ENCODE data around the gene PRKCQ.
A peak's percentile ranks its signal among the peaks of the same experiment; 100 is the strongest.
"Not testable (repeated sequence)": the region's sequence is repeated elsewhere in the genome, so short reads cannot be mapped to it uniquely, and the experiment has no call there.

Gene PRKCQ

DNA sequence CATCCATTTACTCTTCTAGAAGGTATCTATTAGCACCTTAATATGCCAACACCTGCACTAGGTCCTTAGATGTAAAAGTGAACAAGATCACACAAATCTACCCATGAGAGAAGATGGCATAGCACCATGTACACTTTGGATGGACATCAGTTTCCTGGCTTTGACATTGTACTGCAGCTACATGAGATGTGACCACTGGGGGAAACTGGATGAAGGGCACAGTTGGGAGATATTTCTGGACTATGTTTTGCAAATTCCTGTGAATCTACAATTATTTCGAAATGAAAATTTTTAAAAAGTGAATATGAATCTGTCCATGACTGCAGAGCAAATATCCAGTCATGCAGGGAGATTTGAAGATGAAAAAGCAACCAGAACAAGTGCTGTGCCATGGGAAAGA lies 124.5 kb downstream of the PRKCQ start:
- no peak for DNase-seq (ENCODE audit: low spot score)

DNA sequence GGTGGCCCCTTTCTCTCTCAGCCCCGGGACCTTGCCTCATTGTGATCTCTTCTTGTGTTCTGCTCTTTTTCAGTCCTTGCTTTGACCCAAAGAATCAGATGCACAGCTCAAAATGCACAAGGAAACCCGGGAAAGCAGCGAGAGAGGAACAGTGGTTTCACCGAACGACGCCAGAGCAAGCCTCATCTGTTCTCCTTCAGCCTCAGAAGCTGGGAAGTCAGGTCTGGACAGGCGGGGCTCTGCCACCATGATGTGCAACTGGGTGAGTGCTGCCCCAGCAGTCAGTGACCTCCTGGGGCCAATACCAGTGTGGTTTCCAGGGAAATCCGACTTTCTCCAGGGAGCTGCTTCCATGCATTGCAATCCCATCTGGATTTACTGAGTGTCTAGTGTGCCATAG lies 133.4 kb downstream of the PRKCQ start:
- no peak for DNase-seq (ENCODE audit: low spot score)

DNA sequence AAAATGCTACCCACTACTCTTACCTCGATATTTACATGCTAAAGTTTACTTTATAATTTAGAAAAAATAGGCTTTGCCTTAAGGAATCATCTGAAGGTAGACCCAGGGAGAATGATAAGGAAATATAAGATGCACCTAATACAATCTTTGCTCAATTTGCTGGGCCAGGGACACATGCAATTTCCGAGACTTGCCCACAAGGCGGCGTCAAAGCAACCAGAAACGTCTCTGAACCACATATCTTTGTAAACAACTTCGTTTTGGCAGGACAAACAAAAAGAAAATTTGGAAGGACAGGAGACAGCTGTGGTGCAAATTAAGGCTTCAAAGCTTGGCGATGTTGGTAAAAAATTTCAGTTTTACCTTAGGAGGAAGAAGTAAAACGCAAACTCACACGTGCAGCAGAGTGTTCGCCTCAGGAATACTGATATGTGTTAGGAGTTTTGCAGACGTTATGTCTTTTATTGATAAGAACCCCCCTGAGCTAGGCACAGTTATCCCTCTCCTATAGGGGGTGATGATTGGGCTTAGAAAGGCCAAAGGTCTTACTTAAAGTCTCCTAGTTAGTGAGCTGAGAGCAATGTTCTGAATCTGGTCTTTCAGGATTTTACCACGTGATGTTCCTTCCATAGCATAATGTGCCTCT lies 134.3 kb downstream of the PRKCQ start:
- peak; percentile 85 for DNase-seq (ENCODE audit: low spot score)

DNA sequence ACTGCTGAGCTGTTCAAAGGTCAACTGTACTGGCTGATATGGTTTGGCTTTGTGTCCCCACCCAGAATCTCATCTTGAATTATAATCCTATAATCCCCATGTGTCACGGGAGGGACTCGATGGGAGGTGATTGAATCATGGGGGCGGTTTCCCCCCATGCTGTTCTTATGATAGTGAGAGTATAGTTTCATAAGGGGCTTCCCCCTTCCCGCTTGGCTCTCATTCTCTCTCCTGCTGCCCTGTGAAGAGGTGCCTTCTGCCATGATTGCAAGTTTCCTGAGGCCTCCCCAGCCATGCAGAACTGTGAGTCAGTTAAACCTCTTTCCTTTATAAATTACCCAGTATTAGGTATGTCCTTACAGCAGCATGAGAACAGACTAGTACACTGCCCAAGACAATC lies 140.2 kb downstream of the PRKCQ start:
- not testable (repeated sequence) for DNase-seq (ENCODE audit: low spot score)

DNA sequence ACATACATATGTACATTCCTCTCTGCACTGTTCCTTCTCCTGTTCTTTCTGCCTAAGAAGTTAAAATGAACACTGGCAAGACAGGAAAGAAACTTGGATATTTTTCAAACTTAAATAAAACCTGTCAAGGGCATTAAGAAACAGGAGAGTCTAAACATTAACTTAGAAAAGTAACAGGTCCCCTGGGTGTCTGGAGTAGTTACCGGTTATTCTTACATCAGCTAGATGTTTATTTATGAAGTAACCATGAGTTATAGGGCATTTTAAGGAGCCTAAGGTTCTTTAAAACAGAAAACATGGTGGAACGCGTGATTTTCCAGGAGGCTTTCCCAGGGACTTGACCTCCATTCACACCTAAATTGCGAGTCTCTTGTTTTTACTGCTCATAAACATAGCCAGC lies 148.2 kb downstream of the PRKCQ start:
- no peak for DNase-seq (ENCODE audit: low spot score)

DNA sequence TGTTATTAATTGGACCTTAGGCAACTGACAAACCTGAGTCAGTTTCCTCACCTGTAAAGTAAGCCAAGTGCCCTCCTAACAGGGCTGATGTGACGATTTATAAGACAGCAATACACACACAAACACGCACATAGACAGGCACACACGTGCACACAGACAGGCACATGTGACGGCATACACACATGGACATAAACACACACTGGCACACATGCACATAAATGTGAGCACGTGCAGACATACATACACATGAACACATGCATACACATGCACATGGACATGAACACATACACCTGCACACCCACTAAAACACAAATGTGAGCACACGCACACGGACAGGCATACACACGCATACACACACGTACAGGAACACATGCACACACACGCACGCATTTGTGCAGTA lies 148.9 kb downstream of the PRKCQ start:
- DNase-seq (ENCODE audit: low spot score) = no peak

DNA sequence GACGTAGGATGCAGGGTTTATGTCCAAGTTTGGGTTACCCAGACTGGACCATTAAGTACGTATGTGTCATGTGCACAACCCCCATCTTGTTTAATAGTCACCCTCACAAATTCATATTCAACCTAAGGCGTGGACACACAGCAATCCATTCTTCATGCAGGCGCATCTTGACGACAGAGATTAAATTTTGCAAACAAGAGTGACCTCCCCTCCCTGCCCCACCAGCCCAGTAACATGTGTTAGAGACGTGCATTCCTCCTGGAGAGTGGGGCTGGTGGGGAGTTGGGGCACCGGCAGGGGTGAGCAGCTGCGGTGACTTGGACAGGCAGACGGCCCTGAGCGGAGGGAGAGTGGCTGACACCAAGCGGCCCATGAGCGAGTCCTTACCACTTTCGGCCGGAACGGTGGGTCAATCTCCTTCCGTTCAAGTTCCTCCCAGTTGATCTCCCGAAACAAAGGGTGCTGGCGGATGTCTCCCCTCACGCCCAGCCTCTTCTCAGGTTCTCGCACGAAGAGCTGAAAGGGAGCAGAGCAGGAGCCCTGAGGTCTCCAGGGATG lies 149.6 kb downstream of the PRKCQ start:
- no peak for DNase-seq (ENCODE audit: low spot score)

DNA sequence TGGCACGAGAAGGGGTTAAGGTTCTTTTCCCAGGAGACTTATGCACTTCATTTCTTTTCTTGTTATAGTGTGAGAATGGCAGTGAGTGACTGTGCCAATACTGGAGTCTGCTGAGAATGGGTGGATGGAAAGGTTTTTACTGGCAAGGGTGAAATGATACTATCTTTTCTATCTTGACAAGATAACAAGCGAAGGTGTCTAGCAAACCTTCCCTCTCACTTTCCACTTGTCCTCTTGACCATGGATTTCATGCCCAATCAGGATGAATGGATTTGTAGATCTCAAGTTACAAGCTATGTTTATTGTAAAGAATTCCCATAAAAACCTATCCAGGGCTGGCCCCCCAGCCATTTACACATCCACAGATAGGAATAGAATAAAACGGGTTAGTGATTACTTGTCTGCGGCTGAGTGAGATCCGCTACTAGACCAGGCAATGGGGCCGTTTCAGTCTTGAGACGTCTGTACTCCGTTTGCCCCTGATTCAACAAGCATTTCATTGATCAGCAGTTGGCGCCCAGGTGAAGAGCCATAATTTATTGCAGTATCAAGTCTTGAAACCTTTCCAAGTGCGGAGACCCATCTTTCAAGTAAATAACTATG lies 152.6 kb downstream of the PRKCQ start:
- DNase-seq (ENCODE audit: low spot score) = no peak

DNA sequence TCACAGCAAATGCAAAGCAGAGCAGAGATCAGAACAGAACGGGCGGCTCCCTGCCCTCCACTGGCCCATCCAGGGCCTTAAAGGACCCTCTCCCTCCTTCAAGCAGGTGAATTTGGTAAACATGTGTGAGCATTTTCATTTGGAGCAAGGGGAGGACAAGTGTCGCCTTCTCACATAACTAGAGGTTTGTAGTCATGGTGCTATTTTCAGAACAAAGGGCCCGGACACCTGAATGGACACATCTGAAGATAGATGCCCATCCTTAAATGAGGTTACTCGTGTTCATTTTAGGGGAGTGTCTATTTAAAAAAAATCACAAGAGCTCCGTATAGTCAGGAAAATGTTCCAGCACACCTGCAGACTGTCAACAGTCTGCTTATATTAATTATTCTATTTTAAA lies 153.8 kb downstream of the PRKCQ start:
- DNase-seq (ENCODE audit: low spot score) = no peak

DNA sequence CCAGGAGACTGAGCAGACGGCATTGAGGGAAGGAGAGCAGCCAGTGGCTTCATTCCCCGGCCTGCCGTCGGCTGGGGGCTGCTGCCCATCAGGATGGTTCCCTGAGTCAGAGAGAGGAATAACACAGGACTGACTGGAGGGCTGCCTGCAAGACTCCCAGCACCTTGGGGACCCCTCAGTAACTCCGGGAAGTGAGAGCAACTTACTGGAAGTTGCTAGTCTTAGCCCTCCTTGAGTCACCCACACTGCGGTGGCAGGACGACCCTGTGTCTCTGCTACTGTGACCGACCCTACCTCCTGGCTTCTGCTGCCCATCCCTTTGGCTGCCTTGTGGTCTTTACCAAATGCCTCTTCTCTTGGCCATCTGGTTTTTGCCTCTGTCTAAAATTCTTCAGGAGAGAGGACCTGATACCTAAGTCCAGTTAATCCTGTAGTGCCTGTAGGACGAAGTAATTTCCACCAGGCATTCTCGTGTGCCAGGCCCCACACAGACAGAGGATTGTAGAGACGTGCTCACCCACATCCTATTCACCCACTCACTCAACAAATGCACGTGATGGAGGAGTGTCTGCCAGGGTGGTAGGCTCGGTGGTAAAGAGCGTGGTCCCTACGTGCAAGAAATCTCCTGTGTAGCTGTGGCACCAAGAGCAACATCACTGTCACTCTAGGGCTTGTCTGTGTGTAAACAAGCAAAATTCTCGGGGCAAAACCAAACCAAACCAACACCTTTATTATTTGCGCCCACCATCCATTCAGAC lies 156.5 kb downstream of the PRKCQ start:
- DNase-seq (ENCODE audit: low spot score) = no peak

DNA sequence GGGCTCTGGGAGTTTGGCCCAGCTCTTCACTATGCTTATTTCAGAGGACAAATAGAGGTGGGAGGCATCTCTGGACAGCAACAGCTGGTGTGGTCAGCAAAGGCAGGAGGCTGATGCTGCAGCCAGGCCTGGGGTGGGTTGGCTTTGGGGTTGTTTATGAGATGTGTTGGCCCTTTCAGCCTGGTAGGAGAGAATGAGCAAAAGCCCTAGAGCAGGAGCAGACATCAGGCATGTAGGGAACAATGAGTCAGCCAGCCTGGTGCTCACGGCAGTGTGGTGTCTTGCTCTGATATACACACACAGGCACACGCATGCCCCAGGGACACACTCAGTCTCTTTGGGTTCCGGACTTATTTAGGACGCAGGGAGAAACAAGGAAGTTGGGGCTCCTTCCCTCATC lies 157.1 kb downstream of the PRKCQ start:
- no peak for DNase-seq (ENCODE audit: low spot score)

DNA sequence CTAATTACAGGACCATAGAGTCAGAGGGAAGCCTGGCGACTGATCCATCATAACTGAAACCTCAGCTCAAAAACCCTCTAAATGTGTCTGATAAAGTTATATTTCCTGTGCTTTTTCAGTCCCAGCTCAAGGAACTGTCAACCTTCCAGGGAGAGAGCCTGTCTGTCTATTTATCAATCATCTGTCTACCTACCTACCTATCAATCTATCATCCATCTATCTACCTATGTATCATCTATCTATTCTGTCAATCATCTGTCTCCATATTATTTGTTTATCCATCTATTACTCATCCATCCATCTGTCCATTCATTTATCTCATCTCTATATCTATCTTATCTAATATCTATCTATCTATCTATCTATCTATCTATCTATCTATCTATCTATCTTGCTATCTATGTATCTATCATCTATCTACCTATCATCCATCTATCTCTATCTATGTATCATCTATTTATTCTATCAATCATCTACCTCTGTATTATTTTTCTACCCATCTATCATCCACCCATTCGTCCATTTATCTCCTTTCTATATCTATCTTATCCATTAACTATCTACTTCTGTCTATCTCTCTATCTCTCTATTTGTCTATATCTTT lies 161.4 kb downstream of the PRKCQ start:
- no peak for DNase-seq (ENCODE audit: low spot score)

DNA sequence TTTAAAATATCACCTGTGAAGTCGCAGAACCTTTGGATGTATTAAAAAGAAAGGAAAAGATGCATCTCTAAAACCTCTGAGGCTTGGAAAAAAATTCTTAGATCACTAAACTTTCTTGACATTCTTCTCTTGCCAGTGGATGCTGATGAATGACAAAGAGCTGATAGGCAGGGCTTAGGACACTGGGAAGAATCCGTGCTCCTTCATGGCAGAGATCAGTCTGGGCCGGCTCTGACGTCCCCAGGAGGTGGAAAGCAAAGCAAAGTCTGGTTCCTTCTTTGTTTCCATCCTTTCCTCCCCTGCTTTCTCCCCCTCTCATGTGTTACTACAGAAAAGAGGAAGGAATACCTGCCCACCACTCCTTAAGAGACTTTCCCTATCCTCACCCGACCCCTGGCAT lies 161.9 kb downstream of the PRKCQ start:
- no peak for DNase-seq (ENCODE audit: low spot score)

DNA sequence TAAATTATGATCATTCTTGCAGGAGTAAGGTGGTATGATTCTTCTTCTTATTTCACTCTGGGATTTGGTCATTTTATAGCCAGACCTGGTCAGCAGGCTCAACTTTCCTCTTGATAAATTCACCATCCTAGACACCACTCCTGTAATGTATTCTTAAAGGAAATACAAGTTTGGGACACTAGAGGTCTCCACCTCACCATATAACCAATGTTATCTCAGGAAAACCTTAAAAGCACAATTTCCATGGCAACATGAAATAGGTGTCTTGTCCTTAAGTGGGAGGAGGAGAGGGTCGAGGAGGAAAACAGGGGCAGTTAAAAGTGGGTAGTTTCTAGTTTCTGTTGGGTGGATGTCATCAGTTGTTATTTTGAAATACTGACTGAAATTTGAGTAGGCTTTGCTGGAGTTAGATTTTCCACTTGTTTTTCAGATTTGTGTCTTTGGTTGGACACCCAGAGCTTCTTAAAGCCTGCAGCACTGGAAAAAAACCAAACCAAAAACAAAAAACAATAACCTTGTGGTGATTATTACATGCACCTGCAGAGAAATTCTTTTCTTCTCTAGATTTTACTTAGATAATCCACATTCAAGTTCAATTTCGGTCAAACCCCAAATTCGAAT lies 163.1 kb downstream of the PRKCQ start:
- DNase-seq (ENCODE audit: low spot score) = peak; percentile 80

DNA sequence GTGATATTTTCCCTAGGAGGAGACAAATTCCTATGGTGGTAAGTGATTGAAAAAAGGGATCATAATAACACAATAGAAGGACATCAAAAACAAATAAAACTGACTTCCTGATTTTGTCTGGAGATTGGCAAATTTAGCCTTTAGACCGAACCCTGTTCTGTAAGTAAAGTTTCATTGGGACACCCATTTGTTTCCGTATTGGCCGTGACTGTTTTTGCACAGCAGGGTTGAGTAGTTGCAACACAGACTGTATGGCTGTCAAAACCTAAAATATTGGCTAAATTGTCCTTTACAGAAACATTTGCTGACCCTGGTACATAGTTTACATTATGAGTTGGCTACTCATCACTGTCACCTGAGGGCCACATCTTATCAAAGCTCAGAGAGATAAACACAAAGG lies 168.6 kb downstream of the PRKCQ start:
- no peak for DNase-seq (ENCODE audit: low spot score)

DNA sequence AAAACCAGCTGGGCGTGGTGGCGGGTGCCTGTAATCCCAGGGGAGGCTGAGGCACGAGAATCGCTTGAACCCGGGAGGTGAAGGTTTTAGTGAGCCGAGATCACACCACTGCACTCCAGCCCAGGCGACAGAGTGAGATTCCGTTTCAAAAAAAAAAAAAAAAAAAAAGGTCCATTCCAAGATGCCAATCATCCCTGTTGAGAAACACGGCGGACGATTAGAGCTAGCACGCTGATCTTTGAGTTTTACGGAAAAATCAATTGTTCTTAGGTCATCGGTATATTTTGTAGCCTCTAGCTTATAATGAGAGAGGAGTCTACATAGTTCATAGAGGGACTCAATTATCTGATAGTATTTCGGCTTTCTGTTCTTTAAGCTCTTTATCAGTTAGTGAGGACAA lies 169.2 kb downstream of the PRKCQ start:
- DNase-seq (ENCODE audit: low spot score) = no peak

DNA sequence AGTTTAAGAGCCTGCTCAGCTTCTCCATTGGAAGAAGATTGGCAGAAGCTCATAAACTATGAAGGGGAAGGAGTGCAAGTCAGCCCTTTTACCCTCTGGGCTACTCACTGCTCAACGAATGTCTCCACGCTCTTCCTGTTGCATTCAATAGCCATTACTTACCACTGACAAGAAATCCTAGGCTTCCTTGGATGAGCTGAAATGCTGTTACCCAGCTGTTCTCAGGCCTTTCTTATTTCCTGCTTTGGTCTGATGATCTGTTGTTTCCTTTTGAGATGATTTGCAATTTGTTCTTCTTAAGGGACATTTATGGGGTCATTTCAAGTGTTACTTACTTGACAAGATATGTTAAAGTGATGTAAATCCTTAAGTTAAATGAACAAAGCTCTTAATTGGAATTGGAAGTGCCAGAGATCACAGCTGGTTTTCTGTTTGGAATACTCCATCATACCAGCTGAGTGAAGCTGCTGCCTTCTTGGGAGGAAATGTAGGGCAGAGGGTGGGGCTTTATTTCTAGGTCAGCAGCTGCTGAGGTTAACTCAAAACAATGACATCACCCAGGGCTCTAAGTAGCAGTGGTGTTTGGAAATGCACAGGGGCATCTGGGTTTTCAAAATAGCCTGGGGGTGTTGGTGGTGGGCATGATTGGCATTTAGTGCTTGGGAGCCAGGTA lies 170.0 kb downstream of the PRKCQ start:
- no peak for DNase-seq (ENCODE audit: low spot score)

DNA sequence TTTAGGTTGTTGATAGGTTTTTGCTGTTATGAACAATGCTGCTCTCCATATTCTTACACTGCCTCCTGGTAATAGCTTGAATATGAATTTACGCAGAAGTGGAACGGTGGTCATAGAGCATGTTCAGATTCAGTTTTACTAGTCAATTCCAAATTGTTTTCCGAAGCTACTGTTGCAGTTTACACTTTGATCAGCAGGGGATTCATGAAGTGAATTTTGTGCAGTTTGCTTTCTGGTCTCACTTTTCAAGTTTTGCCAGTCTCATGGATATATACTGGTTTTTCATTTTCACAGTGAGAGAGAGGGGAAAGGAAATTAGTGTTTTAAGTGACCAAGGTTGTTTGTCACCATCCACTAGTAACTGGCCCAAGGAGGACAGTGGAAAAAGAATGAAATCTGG lies 171.3 kb downstream of the PRKCQ start:
- no peak for DNase-seq (ENCODE audit: low spot score)

DNA sequence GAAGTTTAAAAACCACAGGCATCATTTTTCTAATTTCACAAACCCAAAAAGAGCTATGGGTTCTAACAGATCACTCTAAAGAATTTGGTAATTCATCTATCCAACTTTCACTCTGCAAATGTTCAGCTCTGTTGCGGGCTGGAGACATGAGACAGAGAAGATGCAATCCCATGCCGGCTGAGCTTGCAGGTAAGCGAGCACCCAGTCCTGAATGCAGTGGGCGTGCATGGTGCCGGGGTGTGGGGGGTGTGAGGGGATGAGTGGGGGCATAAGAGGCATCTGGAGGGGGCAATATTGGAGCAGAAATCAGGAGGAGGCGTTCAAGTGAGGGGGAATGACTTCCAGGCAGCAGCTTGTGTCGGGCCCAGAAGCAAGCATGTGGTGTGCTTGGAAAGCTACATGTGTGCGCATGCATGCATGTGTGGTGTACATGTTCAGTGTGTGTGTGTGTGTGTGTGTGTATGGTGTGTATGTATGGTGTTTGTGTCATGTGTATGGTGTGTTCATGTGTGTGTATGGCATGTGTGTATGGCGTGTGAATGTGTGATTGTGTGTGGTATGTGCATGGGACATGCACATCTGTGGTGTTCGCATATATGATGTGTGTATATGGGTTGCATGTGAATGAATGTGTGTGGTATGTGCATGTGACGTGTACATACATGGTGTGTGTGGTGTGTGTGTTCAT lies 172.9 kb downstream of the PRKCQ start:
- DNase-seq (ENCODE audit: low spot score) = no peak

DNA sequence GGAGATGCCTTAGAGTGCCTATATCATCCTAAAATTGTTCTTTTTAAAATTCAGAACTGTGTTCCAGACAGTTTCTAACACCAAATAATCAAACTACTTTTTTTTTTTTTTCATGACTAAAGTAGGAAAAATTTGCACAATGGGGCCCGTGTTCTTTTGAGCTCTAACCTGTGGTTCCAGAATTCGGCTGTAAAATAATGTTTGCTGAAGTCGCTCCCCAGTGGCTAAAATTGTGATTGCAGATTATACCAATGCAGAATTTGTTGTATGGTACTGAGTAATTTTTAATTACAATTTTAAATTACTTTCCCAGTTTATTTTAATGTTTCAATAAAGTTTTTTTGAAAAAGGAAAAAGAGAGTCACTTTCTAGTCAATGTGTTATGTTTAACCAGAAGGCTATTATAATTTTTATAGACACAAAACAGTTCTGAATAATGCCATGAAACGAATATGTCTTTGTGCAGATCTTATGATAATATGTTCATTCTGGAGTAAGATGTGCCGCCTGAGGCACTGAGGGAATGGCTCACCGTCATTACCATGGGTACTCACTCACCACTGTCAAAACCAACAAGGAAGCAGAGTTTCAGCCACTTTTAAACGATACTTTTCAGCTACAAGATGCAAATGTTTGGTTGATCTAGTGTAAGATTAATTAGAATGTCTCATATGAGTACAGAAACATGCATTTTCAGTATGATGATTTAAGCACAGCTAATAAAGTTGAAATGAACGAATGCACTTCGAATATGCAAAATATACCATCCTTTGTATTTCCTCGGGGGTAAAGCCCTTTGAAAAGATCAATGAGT lies 173.6 kb downstream of the PRKCQ start:
- DNase-seq (ENCODE audit: low spot score) = no peak
